K562 (cell line): ENCODE measurements around the gene MRPS30. TPM values are rescaled to one million over a fixed set of nuclear protein-coding genes. Genes with fewer than 3 reads are reported as not detected.

Experiments
- CREB1 ChIP-seq, 2 experiments: sonication (generic) in 1 of 2; formaldehyde crosslinking in 1 of 2; IDR thresholded peaks; 2 replicates each; pipeline versions ENCODE4 v1.6.1 to v1.8.0; 2012 to 2022; ENCODE audit warnings: inconsistent platforms in 1 of 2, mild to moderate bottlenecking in 1 of 2, missing genetic modification reagents in 1 of 2, moderate library complexity in 1 of 2
- CREB5 ChIP-seq: fragments of 250-450 bp; sonication (Bioruptor Pico); IDR thresholded peaks from 2 replicates; pipeline ENCODE4 v1.5.0; 2020; ENCODE audit warnings: mild to moderate bottlenecking
- KAT8 ChIP-seq: fragments of 450-650 bp; IDR thresholded peaks from 2 replicates; pipeline ENCODE4 v1.6.1; 2016; ENCODE audit warnings: low read depth, mild to moderate bottlenecking
- MTA3 ChIP-seq: fragments of 450-650 bp; formaldehyde crosslinking; IDR thresholded peaks from 2 replicates; pipeline ENCODE4 v1.6.1; 2017; ENCODE audit warnings: mild to moderate bottlenecking, borderline replicate concordance
- MTF1 ChIP-seq: fragments of 250-450 bp; sonication (Bioruptor Pico); IDR thresholded peaks from 2 replicates; pipeline ENCODE4 v1.9.0; 2021; ENCODE audit warnings: moderate library complexity, mild to moderate bottlenecking, inconsistent platforms, borderline replicate concordance
- NCOA4 ChIP-seq: fragments of 450-650 bp; IDR thresholded peaks from 2 replicates; pipeline ENCODE4 v1.6.1; 2018; ENCODE audit warnings: mild to moderate bottlenecking; ENCODE audit not compliant: partially characterized antibody
- NFIC ChIP-seq: fragments of 450-650 bp; IDR thresholded peaks from 2 replicates; pipeline ENCODE4 v1.6.1; 2017; ENCODE audit warnings: mild to moderate bottlenecking, inconsistent platforms
- NFRKB ChIP-seq: fragments of 450-650 bp; IDR thresholded peaks from 2 replicates; pipeline ENCODE4 v1.6.1; 2016; ENCODE audit warnings: low read depth
- POLR2B ChIP-seq: fragments of 450-650 bp; IDR thresholded peaks from 2 replicates; pipeline ENCODE4 v1.6.1; 2018; ENCODE audit warnings: low read depth; ENCODE audit not compliant: partially characterized antibody
- PPARD ChIP-seq: fragments of 250-450 bp; sonication (Bioruptor Pico); IDR thresholded peaks from 2 replicates; pipeline ENCODE4 v1.8.0; 2022; ENCODE audit warnings: inconsistent platforms, mild to moderate bottlenecking, moderate library complexity
- SMARCC2 ChIP-seq: fragments of 450-650 bp; IDR thresholded peaks from 2 replicates; pipeline ENCODE4 v1.6.1; 2017; ENCODE audit warnings: antibody characterized with exemption, moderate library complexity, mild to moderate bottlenecking, low read depth
- ZBTB43 ChIP-seq: sonication (generic); formaldehyde crosslinking; IDR thresholded peaks from 2 replicates; pipeline ENCODE4 v1.8.0; 2023; ENCODE audit warnings: mild to moderate bottlenecking, missing genetic modification reagents
- ZNF778 ChIP-seq: fragments of 450-650 bp; formaldehyde crosslinking; IDR thresholded peaks from 2 replicates; pipeline ENCODE4 v1.4.0; 2020; ENCODE audit warnings: mild to moderate bottlenecking, moderate library complexity
- ZNF830 ChIP-seq: fragments of 250-450 bp; sonication (Bioruptor Pico); IDR thresholded peaks from 2 replicates; pipeline ENCODE4 v1.5.0; 2021; ENCODE audit warnings: mild to moderate bottlenecking
- polyA plus RNA-seq, 8 experiments: library from polyadenylated mRNA; depleted of rRNA in 4 of 8; stranded (reverse) in 5 of 8; unstranded in 3 of 8; fragments of >200 nt; fragmentation: Nextera tagmentation in 2 of 8; fragmentation: Illumina TruSeq in 1 of 8; extraction: Ambion mirVana in 2 of 8; extraction: Trizol in 1 of 8; gene quantifications; 2 replicates each; pipeline versions ENCODE4 v1.2.1 to v1.2.3, GENCODE V29; 2011 to 2014; ENCODE audit warnings: inconsistent platforms in 1 of 8, missing spikeins in 1 of 8
- total RNA-seq, 7 experiments: library from RNA; depleted of rRNA in 6 of 7; stranded (reverse); fragments of >200 nt in 6 of 7; fragmentation: Illumina TruSeq in 2 of 7; extraction: Trizol in 2 of 7; gene quantifications; 2 replicates each; pipeline versions ENCODE4 v1.2.1 to v1.2.3, GENCODE V29; 2011 to 2021; ENCODE audit warnings: low replicate concordance in 1 of 7
- TF ChIP-seq, protein P1 (sequence below): fragments of 250-450 bp; sonication (Bioruptor Pico); IDR thresholded peaks from 2 replicates; pipeline ENCODE4 v1.5.1; 2021; ENCODE audit warnings: mild to moderate bottlenecking
- TF ChIP-seq, protein P2 (sequence below): fragments of 450-650 bp; formaldehyde crosslinking; conservative IDR thresholded peaks from 2 replicates; pipeline ENCODE4 v1.4.0; 2022; ENCODE audit warnings: mild to moderate bottlenecking, missing genetic modification characterization
- TF ChIP-seq, protein P3 (sequence below): IDR thresholded peaks from 2 replicates; pipeline ENCODE4 v1.6.1; 2016; ENCODE audit warnings: missing genetic modification characterization, missing compliant biosample characterization
- TF ChIP-seq, protein P4 (sequence below), 2 experiments: IDR thresholded peaks; 2 replicates each; pipeline ENCODE4 v1.6.1; 2012; ENCODE audit warnings: improper control_type of control experiment in 2 of 2, low read depth in 2 of 2, low read length in 2 of 2, borderline replicate concordance in 1 of 2

MRPS30 gene
- total and polyA plus RNA-seq, 9 of the 15 experiments (the other 6 are each of a cell fraction or from before 2014, with no cell fraction given) = 24.3 to 145 (median 114) TPM

- TF ChIP-seq, protein P1, sequence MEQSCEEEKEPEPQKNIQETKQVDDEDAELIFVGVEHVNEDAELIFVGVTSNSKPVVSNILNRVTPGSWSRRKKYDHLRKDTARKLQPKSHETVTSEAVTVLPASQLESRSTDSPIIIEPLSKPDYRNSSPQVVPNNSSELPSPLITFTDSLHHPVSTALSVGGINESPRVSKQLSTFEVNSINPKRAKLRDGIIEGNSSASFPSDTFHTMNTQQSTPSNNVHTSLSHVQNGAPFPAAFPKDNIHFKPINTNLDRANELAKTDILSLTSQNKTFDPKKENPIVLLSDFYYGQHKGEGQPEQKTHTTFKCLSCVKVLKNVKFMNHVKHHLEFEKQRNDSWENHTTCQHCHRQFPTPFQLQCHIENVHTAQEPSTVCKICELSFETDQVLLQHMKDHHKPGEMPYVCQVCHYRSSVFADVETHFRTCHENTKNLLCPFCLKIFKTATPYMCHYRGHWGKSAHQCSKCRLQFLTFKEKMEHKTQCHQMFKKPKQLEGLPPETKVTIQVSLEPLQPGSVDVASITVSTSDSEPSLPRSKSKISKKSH (CRISPR knock-in tag) = no peak
- TF ChIP-seq CREB1 (IDR thresholded peaks at IDR 0.05) = peak; percentile 46; the same call in 1 of the 2 replicates
- TF ChIP-seq CREB1 (CRISPR knock-in tag; IDR thresholded peaks at IDR 0.05) = no peak
- no peak for TF ChIP-seq MTA3
- TF ChIP-seq, protein P2, sequence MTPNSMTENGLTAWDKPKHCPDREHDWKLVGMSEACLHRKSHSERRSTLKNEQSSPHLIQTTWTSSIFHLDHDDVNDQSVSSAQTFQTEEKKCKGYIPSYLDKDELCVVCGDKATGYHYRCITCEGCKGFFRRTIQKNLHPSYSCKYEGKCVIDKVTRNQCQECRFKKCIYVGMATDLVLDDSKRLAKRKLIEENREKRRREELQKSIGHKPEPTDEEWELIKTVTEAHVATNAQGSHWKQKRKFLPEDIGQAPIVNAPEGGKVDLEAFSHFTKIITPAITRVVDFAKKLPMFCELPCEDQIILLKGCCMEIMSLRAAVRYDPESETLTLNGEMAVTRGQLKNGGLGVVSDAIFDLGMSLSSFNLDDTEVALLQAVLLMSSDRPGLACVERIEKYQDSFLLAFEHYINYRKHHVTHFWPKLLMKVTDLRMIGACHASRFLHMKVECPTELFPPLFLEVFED (CRISPR knock-in tag) = no peak
- no peak for TF ChIP-seq ZBTB43
- no peak for TF ChIP-seq ZNF778 (CRISPR knock-in tag)
- TF ChIP-seq ZNF830 (CRISPR knock-in tag) = no peak
- TF ChIP-seq NFIC = no peak
- no peak for TF ChIP-seq MTF1
- TF ChIP-seq NCOA4 = no peak
- TF ChIP-seq, protein P3, sequence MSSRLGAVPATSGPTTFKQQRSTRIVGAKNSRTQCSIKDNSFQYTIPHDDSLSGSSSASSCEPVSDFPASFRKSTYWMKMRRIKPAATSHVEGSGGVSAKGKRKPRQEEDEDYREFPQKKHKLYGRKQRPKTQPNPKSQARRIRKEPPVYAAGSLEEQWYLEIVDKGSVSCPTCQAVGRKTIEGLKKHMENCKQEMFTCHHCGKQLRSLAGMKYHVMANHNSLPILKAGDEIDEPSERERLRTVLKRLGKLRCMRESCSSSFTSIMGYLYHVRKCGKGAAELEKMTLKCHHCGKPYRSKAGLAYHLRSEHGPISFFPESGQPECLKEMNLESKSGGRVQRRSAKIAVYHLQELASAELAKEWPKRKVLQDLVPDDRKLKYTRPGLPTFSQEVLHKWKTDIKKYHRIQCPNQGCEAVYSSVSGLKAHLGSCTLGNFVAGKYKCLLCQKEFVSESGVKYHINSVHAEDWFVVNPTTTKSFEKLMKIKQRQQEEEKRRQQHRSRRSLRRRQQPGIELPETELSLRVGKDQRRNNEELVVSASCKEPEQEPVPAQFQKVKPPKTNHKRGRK (tag) = no peak
- TF ChIP-seq NFRKB = no peak
- no peak for TF ChIP-seq PPARD
- TF ChIP-seq KAT8 = no peak
- TF ChIP-seq POLR2B = peak; percentile 2
- TF ChIP-seq SMARCC2 = no peak
- TF ChIP-seq, protein P4, sequence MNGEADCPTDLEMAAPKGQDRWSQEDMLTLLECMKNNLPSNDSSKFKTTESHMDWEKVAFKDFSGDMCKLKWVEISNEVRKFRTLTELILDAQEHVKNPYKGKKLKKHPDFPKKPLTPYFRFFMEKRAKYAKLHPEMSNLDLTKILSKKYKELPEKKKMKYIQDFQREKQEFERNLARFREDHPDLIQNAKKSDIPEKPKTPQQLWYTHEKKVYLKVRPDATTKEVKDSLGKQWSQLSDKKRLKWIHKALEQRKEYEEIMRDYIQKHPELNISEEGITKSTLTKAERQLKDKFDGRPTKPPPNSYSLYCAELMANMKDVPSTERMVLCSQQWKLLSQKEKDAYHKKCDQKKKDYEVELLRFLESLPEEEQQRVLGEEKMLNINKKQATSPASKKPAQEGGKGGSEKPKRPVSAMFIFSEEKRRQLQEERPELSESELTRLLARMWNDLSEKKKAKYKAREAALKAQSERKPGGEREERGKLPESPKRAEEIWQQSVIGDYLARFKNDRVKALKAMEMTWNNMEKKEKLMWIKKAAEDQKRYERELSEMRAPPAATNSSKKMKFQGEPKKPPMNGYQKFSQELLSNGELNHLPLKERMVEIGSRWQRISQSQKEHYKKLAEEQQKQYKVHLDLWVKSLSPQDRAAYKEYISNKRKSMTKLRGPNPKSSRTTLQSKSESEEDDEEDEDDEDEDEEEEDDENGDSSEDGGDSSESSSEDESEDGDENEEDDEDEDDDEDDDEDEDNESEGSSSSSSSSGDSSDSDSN (IDR thresholded peaks at IDR 0.05; ENCODE audit: borderline replicate concordance in 1 of 2, low read depth in 2 of 2, low read length in 2 of 2) = no peak
- TF ChIP-seq CREB5 (CRISPR knock-in tag) = no peak
Observed at GRCh38 chr5:44809215-44809955, 638 bp downstream of the MRPS30 start (continued).
